COLO668 (cell line): Measurements from ENCODE around the gene KRTAP5-9.
"Not testable (repeated sequence)": the region's sequence is repeated elsewhere in the genome, so short reads cannot be mapped to it uniquely, and the experiment has no call there.

Source experiments
- DNase-seq: peaks from one replicate; lab custom pipeline; 2025; ENCODE audit not compliant: unreplicated experiment; lab: John Stamatoyannopoulos, UW

KRTAP5-9 gene

DNA sequence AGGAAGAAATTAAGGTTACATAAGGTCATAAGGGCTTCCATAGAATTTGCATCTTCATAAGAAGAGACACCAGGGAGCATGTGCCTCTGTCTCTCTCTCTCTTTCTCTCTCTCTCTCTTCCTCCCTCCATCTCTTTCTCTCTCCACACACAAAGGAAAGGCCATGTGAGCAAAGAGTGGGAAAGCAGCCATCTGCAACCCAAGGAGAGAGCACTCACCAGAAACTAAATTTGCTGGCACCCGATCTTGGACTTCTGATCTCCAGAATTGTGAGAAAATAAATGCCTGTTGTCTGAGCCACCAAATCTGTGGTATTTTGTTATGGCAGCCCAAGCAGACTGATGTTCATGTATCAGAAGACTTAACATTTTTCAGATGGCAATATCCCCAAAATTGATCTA, 10.8 kb downstream of the KRTAP5-9 start:
- no peak for DNase-seq

DNA sequence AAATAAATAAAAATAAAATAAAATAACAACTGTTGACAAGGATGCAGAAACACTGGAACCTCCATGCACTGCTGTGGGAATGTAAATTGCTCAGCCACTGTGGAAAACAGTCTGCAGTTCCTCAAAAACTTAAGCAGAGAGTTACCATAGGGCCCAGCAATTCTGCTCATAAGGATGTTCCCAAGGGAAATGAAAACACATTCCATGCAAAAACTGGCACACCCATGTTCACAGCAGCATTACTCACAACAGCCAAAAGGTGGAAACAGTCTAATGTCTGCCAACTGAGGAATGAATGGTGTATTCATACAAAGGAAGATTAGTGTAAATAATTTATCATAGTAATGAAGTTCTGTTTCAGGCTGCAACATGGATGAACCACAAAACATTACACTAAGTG, 13.9 kb downstream of the KRTAP5-9 start:
- no peak for DNase-seq

DNA sequence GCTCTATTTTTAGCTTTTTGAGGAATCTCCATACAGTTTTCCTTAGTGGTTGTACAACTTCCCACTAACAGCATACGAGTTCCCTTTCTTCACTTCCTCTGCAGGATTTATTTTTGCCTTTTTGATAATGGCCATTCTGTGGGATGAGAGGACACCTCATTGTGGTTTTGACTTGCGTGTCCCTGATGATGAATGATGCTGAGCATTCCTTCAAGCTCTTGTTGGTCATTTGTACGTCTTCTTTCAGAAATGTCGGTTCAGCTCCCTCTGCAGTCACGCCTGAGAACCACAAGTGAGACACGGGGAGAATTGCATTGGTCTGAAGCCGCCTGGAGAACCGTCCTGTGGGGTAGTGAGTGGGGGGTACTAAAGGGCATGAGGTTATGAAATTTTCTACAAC, 15.2 kb downstream of the KRTAP5-9 start:
- no peak for DNase-seq

DNA sequence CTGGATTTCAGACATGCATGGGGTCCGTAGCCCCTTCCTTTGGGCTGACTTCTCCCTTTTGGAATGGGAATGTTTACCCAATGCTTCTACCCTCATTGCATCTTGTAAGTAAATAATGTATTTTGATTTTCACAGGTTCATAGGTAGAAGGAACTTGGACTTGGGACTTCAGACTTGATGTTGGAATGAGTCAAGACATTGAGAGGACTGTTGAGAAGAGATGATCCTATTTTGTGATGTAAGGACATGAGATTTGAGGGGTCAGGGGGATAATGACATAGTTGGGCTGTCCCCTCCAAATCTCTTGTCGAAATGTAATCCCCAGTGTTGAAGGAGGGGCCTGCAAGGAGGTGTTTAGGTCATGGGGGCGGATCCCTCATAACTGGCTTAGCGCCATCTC, 16.2 kb downstream of the KRTAP5-9 start:
- no peak for DNase-seq

DNA sequence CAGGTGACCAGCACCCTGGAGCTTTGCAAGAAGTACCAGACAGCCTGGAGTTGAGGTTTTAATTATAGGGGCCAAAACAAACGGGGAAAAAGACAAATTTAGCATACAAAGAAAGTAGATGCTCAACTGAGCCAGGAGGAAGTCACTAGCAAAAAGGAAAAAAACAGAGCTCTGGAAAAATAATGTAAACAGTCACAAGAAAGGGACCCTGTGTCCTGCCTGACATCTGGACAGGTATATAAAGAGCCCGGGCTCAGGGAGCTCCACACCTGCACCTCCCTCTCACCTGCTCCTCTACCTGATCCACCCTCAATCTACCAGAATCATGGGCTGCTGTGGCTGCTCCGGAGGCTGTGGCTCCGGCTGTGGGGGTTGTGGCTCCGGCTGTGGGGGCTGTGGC, 17.0 kb downstream of the KRTAP5-9 start, which contains the start of gene KRTAP5-10:
Gene KRTAP5-10 (plus strand): TSS at position 301 of the 400 bp plus-strand sequence. CDS start 25 bp downstream, at position 326.
- DNase-seq: no peak

DNA sequence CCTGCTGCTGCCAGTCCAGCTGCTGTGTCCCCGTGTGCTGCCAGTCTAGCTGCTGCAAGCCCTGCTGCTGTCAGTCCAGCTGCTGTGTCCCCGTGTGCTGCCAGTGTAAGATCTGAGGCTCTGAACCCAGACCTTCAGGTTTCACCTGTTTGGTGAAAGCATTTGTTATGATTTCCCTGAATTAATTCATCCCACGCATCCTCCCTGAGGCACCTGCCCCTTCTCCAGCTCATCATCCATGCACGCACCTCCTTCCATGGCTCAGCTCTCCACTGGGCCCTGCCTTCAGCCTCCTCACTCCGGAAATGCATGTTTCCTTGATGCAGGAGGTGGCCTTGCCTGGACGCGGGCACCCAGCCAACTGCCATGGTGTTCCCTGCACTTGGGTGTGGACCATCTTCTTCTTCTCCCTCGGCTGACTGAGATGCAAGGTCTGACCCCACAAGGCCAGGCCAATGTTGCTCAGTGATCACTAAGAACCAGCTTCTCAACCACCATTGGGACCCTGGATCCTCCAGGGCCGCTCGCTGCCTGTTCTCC, 17.9 kb downstream of the KRTAP5-9 start:
- DNase-seq: no peak

DNA sequence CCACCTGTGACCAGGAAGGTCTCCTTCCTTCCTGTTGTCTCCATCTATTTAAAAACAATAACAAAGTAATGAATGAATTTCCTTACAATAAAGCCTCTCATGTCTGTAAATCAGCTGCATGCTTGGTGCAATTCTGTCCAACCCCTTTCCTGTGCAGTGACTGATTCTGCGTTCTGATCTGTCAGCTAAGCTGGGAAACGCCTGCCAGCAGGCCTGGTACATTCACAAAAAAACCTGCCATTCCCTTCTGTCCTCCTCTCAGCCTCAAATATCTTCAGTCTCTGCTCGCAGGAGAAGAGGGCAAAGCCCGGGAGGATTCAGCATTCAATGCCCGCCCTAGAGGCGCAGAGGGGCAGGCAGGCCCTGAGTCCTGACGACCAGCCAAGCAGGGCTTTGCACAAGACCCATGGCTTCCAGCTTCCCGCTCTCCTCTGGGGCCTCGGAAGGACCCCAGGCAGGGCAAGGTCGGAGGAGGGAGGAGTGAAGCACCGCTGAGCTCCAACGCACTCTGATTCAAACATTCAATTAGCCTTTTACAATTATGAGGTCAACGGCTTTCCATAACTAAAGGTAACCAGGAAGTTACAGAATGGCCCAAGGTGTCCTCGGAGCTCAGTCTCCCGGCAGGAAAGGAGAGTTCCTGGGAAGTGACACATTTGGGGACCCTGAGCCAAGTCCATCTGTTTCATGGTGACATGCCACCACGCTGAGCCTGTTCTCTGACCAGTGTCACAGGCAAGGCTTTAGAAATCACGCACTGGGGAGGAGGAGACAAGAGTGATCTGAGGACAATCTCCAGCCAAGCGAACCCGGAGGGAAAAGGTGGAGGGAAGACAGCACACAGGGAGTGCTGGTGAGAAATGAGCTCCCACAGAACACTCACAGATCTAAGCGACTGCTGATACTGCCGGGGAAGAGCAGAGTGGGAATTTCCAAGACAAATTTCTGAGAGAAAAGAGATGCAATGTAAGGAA, 18.7 kb downstream of the KRTAP5-9 start:
- DNase-seq: not testable (repeated sequence)

DNA sequence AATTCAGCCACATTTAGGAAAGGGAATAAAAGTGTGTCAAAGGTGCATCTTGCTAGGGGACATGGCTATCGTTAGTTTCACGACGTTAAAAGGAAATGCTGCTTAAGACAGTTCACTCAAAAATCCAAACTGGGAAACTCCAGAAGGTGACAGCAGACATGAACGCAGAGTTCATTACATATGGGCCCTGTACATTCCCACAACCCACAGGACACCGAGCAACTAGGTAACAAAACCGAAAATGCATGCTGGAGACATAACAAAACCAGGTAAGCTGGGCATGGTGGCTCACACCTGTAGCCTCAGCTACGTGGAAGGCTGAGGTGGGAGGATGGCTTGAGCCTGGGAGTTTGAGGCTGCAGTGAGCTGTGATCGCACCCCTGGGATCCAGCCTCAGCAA, 19.4 kb downstream of the KRTAP5-9 start:
- not testable (repeated sequence) for DNase-seq

DNA sequence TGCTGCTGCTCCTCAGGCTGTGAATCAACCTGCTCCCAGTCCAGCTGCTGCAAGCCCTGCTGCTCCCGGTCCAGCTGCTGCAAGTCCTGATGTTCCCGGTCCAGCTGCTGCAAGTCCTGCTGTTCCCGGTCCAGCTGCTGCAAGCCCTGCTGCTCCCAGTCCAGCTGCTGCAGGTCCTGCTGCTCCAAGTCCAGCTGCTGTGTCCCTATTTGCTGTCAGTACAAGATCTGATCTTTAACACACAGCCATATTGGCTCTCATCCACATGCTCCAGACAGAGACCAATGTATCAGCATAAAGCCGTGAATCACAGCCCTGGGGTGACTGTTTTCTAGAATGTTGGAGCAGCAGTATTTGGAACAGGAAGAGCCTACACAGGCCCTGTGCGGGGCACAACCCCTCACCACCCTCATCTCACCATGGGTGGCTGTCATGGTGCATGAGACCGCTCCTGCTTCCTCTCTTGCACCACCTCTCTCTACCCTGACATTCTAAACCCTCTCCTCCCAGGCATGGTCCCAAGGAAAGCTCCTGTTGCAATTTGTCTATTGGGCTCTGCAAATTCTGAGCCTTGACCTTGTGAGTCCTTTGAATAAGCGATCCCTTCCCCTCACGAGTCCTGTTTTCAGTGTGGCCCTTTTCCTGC, 20.6 kb downstream of the KRTAP5-9 start:
- DNase-seq: no peak

DNA sequence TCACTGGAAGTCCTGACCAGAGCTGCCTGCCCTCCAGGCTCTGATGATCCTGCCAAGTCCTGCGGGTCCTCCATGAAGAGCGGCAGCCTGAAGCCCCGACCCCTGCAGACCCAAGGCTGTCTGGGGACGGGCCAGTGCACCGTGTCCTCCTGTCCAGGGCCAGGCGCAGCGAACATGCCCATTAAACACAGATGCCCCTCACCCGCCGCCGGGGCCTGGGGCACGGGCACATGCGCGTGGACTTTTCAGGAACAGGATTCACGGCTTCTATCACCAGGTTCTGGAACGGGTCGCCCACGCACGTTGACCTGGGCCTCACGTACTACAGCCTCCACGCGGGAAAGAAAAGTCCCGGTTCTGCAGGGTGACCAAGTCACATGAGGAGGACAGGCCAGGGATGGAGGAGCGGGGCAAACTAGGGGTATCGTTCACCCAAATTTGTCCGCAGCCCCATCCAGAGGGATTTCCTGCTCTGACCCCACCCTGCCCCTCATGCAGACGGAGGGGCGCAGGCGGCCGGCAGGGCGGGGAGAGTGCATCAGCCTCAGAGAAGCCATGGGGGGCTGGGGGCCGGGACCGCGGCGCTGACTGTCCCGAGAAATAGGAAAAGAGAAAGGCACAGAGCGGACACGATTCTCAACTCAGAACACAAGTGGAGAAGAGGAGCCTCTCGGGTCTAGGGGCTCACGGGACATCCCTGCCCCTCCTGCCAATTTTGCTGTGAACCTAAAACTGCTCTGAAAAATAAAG, 23.1 kb downstream of the KRTAP5-9 start:
- not testable (repeated sequence) for DNase-seq

DNA sequence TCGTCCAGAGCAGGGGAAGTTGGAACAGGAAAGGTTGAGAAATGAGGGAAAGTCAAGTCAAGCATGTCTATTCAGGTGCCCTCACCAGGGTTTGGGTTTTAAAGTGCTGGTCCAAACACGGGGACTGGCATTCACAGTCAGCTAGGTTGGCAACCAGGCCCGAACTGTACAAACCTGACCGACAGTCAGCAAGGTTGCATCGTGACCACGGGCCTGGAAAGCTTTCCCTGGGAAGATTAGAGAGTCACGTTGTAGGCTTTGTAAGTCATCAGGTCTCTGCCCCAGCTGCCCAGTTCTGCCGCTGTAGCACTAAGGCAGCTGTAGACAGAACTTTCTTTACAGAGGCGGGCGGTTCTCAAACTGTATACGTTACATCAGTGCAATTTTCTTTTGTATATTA, 24.6 kb downstream of the KRTAP5-9 start:
- no peak for DNase-seq

DNA sequence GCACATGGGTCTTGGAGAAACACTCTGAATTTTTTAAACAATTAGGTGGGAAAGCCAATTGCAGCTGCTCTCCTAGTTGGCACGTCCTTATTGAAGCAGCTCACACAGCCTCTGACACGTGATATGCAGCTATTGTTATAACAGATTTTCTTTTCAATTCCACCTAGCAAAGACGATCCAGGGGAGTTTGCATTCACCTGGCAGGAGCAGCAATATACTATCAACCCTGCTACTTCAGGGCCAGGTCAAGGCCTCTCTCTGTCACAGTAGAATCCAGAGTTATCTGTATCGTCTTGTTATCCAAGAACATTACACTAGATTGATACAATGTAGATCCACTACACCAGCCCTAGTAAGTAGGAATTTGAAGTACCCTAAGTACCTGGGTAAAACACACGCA, 26.2 kb downstream of the KRTAP5-9 start:
- DNase-seq: no peak

DNA sequence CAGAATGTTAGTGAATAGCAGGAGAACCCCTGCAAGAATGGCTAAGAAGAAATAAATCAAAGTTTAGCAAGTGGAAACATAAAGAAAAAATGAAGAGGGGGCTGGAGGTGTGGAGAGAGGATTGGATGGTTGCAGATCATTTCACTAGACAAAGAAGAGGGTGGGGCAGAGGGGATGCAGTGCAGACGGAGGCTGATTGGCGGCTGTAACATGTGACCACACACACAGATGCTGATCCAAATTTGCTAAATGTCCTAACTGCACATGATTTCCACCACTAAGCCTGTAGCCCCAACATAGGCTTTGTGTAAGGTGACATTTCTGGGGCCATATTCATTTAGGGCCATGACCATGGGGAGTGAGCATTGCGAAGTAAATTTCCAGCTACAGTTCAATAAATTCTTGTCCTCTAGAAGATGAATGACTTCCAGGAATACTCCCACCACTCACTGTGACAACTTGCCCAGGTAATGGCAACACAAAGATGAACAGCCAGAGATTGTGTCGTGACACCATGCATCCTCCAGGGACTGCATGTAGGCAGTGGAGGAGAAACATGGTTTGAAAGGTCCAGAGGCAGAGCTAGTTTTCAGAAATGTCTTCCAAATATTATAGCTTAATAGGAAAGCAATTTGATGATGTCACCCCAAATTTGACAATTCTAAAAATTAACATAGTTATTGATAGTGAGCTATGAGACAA, 27.7 kb downstream of the KRTAP5-9 start:
- no peak for DNase-seq

DNA sequence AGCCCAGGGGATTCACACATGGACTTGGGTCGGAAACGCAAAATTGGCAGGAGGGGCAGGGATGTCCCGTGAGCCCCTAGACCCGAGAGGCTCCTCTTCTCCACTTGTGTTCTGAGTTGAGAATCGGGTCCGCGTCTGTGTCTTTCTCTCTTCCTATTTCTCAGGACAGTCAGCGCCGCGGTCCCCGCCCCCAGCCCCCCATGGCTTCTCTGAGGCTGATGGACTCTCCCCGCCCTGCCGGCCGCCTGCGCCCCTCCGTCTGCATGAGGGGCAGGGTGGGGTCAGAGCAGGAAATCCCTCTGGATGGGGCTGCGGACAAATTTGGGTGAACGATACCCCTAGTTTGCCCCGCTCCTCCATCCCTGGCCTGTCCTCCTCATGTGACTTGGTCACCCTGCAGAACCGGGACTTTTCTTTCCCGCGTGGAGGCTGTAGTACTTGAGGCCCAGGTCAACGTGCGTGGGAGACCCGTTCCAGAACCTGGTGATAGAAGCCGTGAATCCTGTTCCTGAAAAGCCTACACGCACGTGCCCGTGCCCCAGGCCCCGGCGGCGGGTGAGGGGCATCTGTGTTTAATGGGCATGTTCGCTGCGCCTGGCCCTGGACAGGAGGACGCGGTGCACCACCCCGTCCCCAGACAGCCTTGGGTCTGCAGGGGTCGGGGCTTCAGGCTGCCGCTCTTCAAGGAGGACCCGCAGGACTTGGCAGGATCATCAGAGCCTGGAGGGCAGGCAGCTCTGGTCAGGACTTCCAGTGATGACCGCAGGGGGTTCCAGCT, 28.7 kb downstream of the KRTAP5-9 start:
- DNase-seq: not testable (repeated sequence)

DNA sequence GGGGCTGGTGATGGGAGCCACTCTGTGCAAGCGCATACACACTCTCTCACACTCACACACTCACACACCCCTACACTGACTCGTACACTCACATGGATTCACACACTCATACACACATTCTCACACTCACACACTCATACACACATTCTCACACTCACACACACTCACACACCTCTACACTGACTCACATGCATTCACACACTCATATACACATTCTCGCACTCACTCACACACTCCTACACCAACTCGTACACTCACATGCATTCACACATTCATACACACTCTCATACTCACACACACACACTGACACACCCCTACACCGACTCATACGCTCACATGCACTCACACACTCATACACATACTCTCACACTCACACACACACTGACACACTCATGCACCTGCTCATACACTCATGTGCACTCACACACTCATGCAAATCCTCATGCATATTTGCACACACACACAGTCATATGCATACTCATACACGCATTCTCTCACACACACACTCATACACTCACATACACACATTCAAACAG, 29.3 kb downstream of the KRTAP5-9 start:
- no peak for DNase-seq

DNA sequence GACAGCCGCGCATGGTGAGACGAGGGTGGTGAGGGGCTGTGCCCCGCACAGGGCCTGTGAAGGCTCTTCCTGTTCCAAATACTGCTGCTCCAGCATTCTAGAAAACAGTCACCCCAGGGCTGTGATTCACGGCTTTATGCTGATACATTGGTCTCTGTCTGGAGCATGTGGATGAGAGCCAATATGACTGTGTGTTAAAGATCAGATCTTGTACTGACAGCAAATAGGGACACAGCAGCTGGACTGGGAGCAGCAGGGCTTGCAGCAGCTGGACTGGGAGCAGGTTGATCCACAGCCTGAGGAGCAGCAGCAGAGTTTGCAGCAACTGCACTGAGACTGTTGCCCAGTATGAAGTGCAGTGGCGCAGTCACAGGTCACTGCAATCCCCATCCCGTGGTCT, 31.3 kb downstream of the KRTAP5-9 start:
- DNase-seq: not testable (repeated sequence)

DNA sequence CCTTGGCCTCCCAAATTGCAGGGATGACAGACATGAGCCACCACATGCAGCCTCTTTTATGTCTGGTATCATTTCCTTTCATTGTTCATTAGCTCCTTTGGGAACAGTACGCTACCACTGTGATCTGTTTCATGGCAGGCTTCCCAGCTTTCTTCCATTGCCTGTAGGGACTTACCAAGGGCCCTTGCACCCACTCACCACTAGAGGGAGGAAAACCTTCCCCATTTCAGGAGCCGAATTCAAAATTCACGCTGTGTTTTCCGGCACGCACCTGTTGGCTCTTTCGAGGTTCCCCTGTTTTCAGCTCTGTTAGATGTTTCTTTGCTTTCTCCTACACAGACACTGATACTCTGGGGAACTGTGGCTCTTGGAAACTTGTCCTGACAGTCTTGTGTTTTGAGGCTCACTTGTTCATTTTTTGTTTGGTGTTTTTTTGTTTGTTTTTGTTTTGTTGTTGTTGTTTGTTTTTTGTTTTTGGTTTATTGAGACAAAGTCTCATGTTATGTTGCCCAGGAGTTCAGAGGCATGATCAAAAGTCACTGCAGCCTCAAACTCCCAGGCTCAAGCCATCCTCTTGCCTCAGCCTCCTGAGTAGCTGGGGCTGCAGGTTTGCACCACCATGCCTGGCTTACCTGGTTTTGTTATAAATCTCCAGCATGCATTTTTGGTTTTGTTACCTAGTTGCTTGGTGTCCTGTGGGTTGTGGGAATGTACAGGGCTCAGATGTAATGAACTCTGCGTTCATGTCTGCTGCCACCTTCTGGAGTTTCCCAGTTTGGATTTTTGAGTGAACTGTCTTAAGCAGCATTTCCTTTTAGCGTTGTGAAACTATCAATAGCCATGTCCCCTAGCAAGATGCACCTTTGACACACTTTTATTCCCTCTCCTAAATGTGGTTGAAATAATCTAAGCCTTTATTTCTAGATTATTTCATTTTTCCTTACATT, 32.1 kb downstream of the KRTAP5-9 start:
- DNase-seq: peak; percentile 18

DNA sequence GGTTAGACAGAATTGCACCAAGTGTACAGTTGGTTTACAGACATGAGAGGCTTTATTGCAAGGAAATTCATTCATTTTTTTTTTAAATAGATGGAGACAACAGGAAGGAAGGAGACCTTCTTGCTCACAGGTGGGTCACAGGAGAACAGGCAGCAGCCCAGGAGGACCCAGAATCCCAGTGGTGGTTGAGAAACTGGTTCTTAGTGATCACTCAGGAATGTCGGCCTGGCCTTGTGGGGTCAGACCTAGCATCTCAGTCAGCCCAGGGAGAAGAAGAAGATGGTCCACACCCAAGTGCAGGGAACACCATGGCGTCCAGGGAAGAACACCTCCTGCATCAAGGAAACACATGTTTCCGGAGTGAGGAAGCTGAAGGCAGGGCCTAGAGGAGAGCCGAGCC, 33.6 kb downstream of the KRTAP5-9 start:
- no peak for DNase-seq
